Stimulated activated CD4-positive, alpha-beta T cell treated with anti-CD3 and anti-CD28 coated beads, Interleukin-15, amount 100 ng/mL, for 24 hours (primary cell): ENCODE measurements around the gene ZNF638.
"Not testable (repeated sequence)": the region's sequence is repeated elsewhere in the genome, so short reads cannot be mapped to it uniquely, and the experiment has no call there.

Experiments used
- DNase-seq: peaks from one replicate; pipeline ENCODE4 v3.0.0-alpha.2; 2020

ZNF638 gene

GRCh38 chr2:71331581-71332434 lies at the start of gene ZNF638:
Gene ZNF638 (plus strand): TSS chr2:71331782. CDS start chr2:71348955, 17,173 bp downstream.
- DNase-seq: peak; percentile 94

GRCh38 chr2:71281950-71282349 lies 49.6 kb upstream of the ZNF638 start:
- no peak for DNase-seq

GRCh38 chr2:71282493-71282892 lies 49.1 kb upstream of the ZNF638 start:
- no peak for DNase-seq

- no peak for DNase-seq
These were observed 48.5 kb upstream of the ZNF638 start for GRCh38 chr2:71283131-71283530.

- DNase-seq: no peak
These were observed 45.9 kb upstream of the ZNF638 start for GRCh38 chr2:71285706-71286105.

- DNase-seq: no peak
These were observed 40.2 kb upstream of the ZNF638 start for GRCh38 chr2:71291398-71291797.

- DNase-seq: no peak
These were observed 39.4 kb upstream of the ZNF638 start for GRCh38 chr2:71292159-71292558.

GRCh38 chr2:71298914-71299313 lies 32.7 kb upstream of the ZNF638 start:
- DNase-seq: no peak

GRCh38 chr2:71299507-71299906 lies 32.1 kb upstream of the ZNF638 start:
- DNase-seq: no peak

- no peak for DNase-seq
These were observed 27.7 kb upstream of the ZNF638 start for GRCh38 chr2:71303849-71304248.

- DNase-seq: no peak
These were observed 24.8 kb upstream of the ZNF638 start for GRCh38 chr2:71306762-71307161.

- no peak for DNase-seq
These were observed 18.4 kb upstream of the ZNF638 start for GRCh38 chr2:71313016-71313766.

- DNase-seq: no peak
These were observed 14.5 kb upstream of the ZNF638 start for GRCh38 chr2:71317060-71317459.

GRCh38 chr2:71317900-71318299 lies 13.7 kb upstream of the ZNF638 start:
- not testable (repeated sequence) for DNase-seq

GRCh38 chr2:71323386-71323785 lies 8.2 kb upstream of the ZNF638 start:
- no peak for DNase-seq

GRCh38 chr2:71326968-71327367 lies 4.6 kb upstream of the ZNF638 start:
- no peak for DNase-seq

GRCh38 chr2:71327916-71328315 lies 3.7 kb upstream of the ZNF638 start:
- DNase-seq: no peak

GRCh38 chr2:71330155-71330554 lies 1.4 kb upstream of the ZNF638 start:
- no peak for DNase-seq

GRCh38 chr2:71330585-71331330 lies 824 bp upstream of the ZNF638 start:
- no peak for DNase-seq

GRCh38 chr2:71331331-71331580 lies 326 bp upstream of the ZNF638 start:
- not testable (repeated sequence) for DNase-seq

- no peak for DNase-seq
These were observed 834 bp downstream of the ZNF638 start for GRCh38 chr2:71332435-71332796.

- no peak for DNase-seq
These were observed 2.0 kb downstream of the ZNF638 start for GRCh38 chr2:71333619-71334018.

- DNase-seq: no peak
These were observed 4.8 kb downstream of the ZNF638 start for GRCh38 chr2:71336384-71336783.

- DNase-seq: no peak
These were observed 5.2 kb downstream of the ZNF638 start for GRCh38 chr2:71336802-71337201.
